ENCODE results near the gene VIT. TPM values are rescaled to one million over a fixed set of nuclear protein-coding genes. Genes with fewer than 3 reads are reported as not detected.

Gene VIT
- polyA plus RNA-seq, 1 of the 3 experiments (the other 2 are of a cell fraction), result not detected

DNA sequence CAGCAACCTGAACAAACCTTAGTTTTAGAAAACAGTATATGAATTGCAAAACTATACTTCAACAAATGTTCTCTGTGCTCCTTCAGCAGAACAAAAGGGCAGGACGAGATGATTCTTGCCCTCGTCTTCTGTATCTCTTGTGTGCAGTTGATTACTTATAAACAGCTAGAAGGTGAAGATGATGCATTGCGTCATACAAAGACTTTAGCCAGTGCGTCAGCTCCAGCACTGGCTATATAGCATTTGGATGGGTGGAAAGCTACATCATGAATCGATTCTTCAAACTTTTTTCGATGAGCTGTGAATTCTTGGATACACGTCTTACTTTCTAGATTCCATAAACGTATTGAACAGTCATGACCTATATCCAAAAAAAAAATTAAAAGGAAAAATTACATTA is 152.8 kb downstream of the VIT start:
- DNase-seq, result no peak
- no peaks in the 10 kb centered on the region for H3K27me3 ChIP-seq (ENCODE audit: insufficient read depth)
- ChIA-PET POLR2A (no interaction called here), CTCF (interaction anchor here (1.1 to 1.4 kb wide), 3 partner anchors 9 to 69 kb away, joined by 3 to 5 read pairs (median 3); no protein-coding TSS in a partner anchor)
- no peaks in the 10 kb centered on the region for H3K9me3 ChIP-seq
- peaks cover 56 to 60% of the 10 kb centered on the region in 2 experiments for H3K36me3 ChIP-seq (replicated peaks in 1 of 2; ENCODE audit: control insufficient read depth in 1 of 2, insufficient read depth in 2 of 2, low read length in 1 of 2)
- no peaks in the 10 kb centered on the region for H3K4me1 ChIP-seq (ENCODE audit: control insufficient read depth in 1 of 2, insufficient read depth in 2 of 2, low read depth in 1 of 2, low read length in 1 of 2)
- H2AFZ ChIP-seq (ENCODE audit: low read depth), result no peak overlapping the region
- no peaks in the 10 kb centered on the region for H3F3A ChIP-seq (replicated peaks; ENCODE audit: insufficient read depth)
- H3K4me2 ChIP-seq, result no peak overlapping the region
- TF ChIP-seq NRF1 (IDR thresholded peaks at IDR 0.05; ENCODE audit: low read depth, low read length) (no peak), SMC3 (IDR thresholded peaks at IDR 0.05; ENCODE audit: low read depth, low read length) (no peak), FOXM1 (IDR thresholded peaks at IDR 0.05; ENCODE audit: low read depth) (no peak), NFIC (IDR thresholded peaks at IDR 0.05; ENCODE audit: borderline replicate concordance) (no peak)
- TF ChIP-seq, protein P1, sequence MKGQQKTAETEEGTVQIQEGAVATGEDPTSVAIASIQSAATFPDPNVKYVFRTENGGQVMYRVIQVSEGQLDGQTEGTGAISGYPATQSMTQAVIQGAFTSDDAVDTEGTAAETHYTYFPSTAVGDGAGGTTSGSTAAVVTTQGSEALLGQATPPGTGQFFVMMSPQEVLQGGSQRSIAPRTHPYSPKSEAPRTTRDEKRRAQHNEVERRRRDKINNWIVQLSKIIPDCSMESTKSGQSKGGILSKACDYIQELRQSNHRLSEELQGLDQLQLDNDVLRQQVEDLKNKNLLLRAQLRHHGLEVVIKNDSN (IDR thresholded peaks at IDR 0.05; ENCODE audit: borderline replicate concordance, low read depth), result no peak
- TF ChIP-seq, protein P2, sequence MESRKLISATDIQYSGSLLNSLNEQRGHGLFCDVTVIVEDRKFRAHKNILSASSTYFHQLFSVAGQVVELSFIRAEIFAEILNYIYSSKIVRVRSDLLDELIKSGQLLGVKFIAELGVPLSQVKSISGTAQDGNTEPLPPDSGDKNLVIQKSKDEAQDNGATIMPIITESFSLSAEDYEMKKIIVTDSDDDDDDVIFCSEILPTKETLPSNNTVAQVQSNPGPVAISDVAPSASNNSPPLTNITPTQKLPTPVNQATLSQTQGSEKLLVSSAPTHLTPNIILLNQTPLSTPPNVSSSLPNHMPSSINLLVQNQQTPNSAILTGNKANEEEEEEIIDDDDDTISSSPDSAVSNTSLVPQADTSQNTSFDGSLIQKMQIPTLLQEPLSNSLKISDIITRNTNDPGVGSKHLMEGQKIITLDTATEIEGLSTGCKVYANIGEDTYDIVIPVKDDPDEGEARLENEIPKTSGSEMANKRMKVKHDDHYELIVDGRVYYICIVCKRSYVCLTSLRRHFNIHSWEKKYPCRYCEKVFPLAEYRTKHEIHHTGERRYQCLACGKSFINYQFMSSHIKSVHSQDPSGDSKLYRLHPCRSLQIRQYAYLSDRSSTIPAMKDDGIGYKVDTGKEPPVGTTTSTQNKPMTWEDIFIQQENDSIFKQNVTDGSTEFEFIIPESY (IDR thresholded peaks at IDR 0.05; ENCODE audit: borderline replicate concordance, low read depth), result no peak
- H3K79me2 ChIP-seq (ENCODE audit: insufficient read depth), result no peaks in the 10 kb centered on the region
- WGBS (ENCODE audit: low lambda C conversion rate), result 98% methylated on average over 8 of the region's 8 CpGs
- H3K9me2 ChIP-seq, result no peaks in the 10 kb centered on the region
- H3K9ac ChIP-seq, result no peak overlapping the region
- H4K20me1 ChIP-seq (ENCODE audit: insufficient read depth), result no peaks in the 10 kb centered on the region
- no peak overlapping the region for H3K4me3 ChIP-seq (ENCODE audit: low read depth in 2 of 2, low read length in 1 of 2)
- H3K27ac ChIP-seq (ENCODE audit: low read depth in 2 of 2, low read length in 1 of 2), result no peak overlapping the region

DNA sequence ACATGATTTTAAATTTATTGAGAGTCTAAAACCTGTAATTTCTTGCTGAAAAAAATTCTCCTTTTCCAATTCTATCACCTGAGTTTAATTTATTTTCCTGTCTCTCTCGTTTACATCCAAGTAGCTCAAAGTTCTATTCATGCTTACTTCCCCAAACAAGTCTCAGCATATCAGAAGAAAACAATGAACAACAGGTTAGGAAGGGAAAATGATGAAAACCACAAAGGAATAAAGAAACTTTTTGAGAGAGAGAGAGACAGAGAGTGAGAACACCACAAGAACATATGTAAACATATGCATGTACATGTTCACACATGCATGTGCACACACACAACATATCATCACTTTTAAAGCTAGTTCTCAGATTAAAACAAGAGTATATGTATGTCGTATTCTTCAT is 157.7 kb downstream of the VIT start:
- no peaks in the 10 kb centered on the region for H3K27me3 ChIP-seq (ENCODE audit: insufficient read depth)
- H3K9ac ChIP-seq, result no peak overlapping the region
- no peaks in the 10 kb centered on the region for H4K20me1 ChIP-seq (ENCODE audit: insufficient read depth)
- no peak for DNase-seq
- H3K9me2 ChIP-seq, result no peaks in the 10 kb centered on the region
- H3K4me3 ChIP-seq (ENCODE audit: low read depth in 2 of 2, low read length in 1 of 2), result no peak overlapping the region
- H3K9me3 ChIP-seq, result no peaks in the 10 kb centered on the region
- no peak overlapping the region for H3K4me2 ChIP-seq
- H3K27ac ChIP-seq (ENCODE audit: low read depth in 2 of 2, low read length in 1 of 2), result no peak overlapping the region
- CTCF ChIA-PET, result interaction anchor here (0.7 to 1.3 kb wide), 2 partner anchors 17 to 18 kb away, joined by 3 to 5 read pairs; no protein-coding TSS in a partner anchor
- H3K79me2 ChIP-seq (ENCODE audit: insufficient read depth), result no peaks in the 10 kb centered on the region
- no peaks in the 10 kb centered on the region for H3K4me1 ChIP-seq (ENCODE audit: control insufficient read depth in 1 of 2, insufficient read depth in 2 of 2, low read depth in 1 of 2, low read length in 1 of 2)
- H3F3A ChIP-seq (replicated peaks; ENCODE audit: insufficient read depth), result no peaks in the 10 kb centered on the region
- WGBS (ENCODE audit: low lambda C conversion rate), result 90% methylated on average over 2 of the region's 2 CpGs
- no peak overlapping the region for H2AFZ ChIP-seq (ENCODE audit: low read depth)
- POLR2A ChIA-PET, result no interaction called here
- H3K36me3 ChIP-seq (replicated peaks in 1 of 2; ENCODE audit: control insufficient read depth in 1 of 2, insufficient read depth in 2 of 2, low read length in 1 of 2), result peaks cover 55 to 58% of the 10 kb centered on the region in 2 experiments
- TF ChIP-seq, protein P3, sequence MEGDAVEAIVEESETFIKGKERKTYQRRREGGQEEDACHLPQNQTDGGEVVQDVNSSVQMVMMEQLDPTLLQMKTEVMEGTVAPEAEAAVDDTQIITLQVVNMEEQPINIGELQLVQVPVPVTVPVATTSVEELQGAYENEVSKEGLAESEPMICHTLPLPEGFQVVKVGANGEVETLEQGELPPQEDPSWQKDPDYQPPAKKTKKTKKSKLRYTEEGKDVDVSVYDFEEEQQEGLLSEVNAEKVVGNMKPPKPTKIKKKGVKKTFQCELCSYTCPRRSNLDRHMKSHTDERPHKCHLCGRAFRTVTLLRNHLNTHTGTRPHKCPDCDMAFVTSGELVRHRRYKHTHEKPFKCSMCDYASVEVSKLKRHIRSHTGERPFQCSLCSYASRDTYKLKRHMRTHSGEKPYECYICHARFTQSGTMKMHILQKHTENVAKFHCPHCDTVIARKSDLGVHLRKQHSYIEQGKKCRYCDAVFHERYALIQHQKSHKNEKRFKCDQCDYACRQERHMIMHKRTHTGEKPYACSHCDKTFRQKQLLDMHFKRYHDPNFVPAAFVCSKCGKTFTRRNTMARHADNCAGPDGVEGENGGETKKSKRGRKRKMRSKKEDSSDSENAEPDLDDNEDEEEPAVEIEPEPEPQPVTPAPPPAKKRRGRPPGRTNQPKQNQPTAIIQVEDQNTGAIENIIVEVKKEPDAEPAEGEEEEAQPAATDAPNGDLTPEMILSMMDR (IDR thresholded peaks at IDR 0.05), result no peak
- no peak for TF ChIP-seq ELF1 (IDR thresholded peaks at IDR 0.05)

Data from SK-N-SH (cell line).